Measurements from ENCODE around the gene CMTM7.

The CMTM7 gene

DNA sequence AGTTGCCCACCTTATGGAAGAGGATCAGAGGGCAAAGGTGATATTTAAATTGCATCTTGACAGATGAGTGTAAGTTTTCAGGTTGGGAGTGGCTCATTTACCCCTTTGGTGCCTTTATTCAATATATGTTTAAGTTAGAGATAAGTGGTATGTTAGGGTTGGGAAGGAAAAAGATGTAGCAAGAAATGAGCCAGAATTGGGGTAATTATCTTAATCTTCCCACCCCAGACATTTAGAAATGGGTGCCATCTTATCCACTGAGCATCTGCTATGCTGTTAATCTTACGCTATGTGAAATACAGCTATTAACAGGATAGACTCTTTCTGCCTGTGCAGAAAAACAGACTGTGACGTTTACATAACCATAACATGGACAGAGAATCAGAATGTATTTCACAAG lies 6.3 kb downstream of the CMTM7 start:
- TF ChIP-seq, protein P1, sequence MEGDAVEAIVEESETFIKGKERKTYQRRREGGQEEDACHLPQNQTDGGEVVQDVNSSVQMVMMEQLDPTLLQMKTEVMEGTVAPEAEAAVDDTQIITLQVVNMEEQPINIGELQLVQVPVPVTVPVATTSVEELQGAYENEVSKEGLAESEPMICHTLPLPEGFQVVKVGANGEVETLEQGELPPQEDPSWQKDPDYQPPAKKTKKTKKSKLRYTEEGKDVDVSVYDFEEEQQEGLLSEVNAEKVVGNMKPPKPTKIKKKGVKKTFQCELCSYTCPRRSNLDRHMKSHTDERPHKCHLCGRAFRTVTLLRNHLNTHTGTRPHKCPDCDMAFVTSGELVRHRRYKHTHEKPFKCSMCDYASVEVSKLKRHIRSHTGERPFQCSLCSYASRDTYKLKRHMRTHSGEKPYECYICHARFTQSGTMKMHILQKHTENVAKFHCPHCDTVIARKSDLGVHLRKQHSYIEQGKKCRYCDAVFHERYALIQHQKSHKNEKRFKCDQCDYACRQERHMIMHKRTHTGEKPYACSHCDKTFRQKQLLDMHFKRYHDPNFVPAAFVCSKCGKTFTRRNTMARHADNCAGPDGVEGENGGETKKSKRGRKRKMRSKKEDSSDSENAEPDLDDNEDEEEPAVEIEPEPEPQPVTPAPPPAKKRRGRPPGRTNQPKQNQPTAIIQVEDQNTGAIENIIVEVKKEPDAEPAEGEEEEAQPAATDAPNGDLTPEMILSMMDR (IDR thresholded peaks at IDR 0.05; ENCODE audit: low read depth, low read length, missing control alignments) = no peak
- no peak for DNase-seq (ENCODE audit: low read depth)
- no peak overlapping the region for H3K4me3 ChIP-seq (ENCODE audit: low read depth, low read length)

DNA sequence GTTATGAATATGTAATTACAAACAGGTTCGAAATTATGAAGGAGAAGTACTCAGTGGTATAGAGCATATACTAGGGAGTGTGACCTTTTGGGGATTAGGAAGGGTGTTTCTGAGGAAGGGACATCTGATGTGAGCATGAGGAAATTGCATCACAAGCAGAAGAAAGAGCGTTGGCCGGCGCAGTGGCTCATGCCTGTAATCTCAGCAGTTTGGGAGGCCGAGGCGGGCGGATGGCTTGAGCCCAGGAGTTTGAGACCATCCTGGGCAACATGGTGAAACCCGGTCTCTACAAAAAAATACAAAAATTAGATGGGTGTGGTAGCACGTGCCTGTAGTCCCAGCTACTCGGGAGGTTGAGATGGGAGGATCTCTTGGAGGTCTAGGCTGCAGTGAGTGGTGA lies 6.9 kb downstream of the CMTM7 start:
- TF ChIP-seq, protein P1 (IDR thresholded peaks at IDR 0.05; ENCODE audit: low read depth, low read length, missing control alignments) = no peak
- no peak overlapping the region for H3K4me3 ChIP-seq (ENCODE audit: low read depth, low read length)
- DNase-seq (ENCODE audit: low read depth) = no peak

DNA sequence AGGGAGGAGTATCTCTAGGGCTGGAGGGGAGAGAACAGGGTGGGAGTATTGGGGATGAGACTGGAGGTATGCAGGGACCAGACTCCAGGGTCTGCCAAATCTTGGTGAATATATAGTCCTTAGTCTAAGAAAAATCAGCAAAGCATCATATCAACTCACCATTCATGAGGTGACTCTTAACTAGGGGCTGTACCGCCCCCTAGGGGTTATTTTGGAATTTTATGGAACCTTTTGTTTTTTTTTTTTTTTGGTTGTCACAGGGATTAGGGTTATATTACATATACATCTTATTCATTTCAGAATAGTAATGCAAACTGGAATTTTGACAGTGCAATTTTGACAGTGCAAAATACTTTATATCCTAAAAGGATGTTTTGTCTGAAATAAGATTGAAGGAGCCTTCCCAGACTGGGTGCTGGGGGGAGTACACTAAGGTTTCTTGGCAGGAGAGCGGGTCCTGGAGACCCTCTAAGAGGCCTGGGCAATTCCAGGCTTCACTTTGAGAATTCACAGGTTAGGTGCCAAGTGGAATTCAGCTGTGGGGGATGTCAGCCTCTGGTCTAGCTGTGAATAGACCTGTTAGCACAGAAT lies 7.5 kb downstream of the CMTM7 start:
- H3K4me3 ChIP-seq (ENCODE audit: low read depth, low read length) = no peak overlapping the region
- no peak for DNase-seq (ENCODE audit: low read depth)
- TF ChIP-seq, protein P1 (IDR thresholded peaks at IDR 0.05; ENCODE audit: low read depth, low read length, missing control alignments) = peak; percentile 52

DNA sequence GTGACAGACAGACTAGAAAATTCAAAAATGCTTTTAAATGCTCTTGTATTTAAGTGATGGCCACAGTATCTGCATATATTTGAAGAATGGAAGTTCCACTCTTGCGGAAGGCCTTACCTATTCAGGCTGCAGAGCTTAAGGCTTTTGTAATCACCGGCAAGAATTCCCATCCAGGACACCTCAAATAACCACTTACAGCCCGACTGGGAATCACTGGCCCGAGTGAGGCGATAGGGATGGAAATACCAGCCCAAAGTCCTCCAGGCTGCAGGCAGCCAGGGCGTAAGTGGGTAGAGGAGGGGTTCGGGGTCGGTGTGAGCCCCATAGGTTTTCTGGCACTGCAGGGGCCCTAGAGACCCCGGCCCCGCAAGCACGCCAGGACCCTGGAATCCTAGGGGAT lies 9.5 kb downstream of the CMTM7 start:
- H3K4me3 ChIP-seq (ENCODE audit: low read depth, low read length) = peak overlapping the region; percentile 39
- no peak for DNase-seq (ENCODE audit: low read depth)
- TF ChIP-seq, protein P1 (IDR thresholded peaks at IDR 0.05; ENCODE audit: low read depth, low read length, missing control alignments) = no peak

DNA sequence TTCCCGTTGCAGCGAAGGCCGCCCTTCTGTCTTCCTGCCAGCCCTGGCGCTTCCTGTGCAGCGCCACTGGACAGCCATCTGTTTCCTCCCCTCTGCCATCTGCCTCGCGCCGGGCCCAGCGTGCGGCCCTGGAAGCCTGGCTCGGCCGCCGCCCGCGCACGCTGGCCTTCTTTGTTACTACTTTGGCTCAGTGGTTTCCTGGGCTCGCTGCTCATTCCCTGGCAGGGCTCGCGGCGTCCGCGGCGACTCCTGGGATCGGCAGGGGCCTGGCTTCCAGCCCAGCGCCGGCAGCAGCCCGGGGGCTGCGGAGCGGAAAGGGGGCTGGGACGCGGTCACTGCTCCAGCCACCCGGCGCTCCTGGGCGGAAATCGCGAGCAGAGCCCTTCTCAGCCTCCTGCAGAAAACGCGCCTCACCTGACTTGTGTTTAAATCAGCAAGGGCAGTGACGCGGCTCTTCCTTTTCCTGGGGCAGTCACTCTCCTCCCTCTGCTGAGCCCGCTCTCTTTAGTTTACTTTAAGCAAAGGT lies 10.0 kb downstream of the CMTM7 start:
- TF ChIP-seq, protein P1 (IDR thresholded peaks at IDR 0.05; ENCODE audit: low read depth, low read length, missing control alignments) = no peak
- DNase-seq (ENCODE audit: low read depth) = no peak
- H3K4me3 ChIP-seq (ENCODE audit: low read depth, low read length) = peak overlapping the region; percentile 39

DNA sequence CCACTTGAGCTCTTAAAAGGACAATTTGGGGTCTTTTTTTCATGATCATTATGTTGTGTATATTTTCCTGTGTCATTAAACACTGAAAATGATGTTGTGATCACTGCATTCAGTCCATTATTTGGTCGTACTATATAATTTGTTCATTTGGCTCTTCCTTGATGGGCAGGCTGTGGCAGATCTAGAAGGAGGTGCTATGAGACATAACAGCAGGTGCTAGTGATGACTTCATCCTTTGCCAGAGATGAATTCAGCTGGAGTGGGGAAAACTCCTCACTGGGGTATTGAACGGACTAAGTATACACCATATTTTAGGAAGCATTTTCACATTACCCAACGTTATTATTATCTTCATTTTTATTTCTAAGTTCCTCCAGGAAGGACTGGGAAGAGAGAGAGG lies 12.0 kb downstream of the CMTM7 start:
- no peak for DNase-seq (ENCODE audit: low read depth)
- H3K4me3 ChIP-seq (ENCODE audit: low read depth, low read length) = no peak overlapping the region
- TF ChIP-seq, protein P1 (IDR thresholded peaks at IDR 0.05; ENCODE audit: low read depth, low read length, missing control alignments) = no peak

DNA sequence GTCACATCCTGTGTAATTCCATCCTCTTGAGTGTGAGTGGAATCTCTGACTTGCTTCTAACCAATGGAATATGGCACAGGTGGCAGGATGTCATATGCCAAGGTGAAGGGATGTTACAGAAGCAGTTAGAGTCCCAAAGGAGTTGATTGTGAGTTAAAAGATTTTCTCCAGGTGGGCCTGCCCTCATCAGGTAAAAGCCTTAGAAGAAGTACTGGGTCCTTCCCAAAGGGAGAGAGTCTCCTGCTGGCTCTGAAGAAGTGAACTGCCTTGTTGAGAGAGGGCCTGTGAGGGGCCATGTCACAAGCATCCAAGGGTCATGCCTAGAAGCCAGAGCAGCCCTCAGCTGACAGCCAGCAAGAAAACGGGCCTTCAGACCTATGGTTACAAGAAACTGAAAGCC lies 13.1 kb downstream of the CMTM7 start:
- H3K4me3 ChIP-seq (ENCODE audit: low read depth, low read length) = no peak overlapping the region
- no peak for DNase-seq (ENCODE audit: low read depth)
- TF ChIP-seq, protein P1 (IDR thresholded peaks at IDR 0.05; ENCODE audit: low read depth, low read length, missing control alignments) = no peak
